ENCODE data around the gene ACTR3.

The ACTR3 gene

DNA sequence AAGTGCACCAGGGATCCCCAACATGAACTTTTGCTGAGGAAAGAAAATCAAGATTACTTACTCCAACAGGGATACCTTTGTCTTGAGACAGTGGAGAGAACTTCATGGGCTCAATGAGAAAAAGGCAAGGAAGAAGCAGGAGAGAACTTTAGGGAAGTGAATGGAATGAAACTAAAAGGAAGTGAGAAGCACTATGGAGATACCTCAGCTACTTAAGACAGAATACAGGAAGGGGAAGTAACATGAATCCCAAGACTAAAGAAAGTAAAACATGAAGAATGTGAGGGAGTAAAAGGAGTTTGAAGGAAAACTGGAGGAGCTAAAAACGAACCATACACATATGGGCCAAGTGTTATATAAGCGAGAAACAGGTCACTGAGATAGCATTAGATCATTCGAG, 32.4 kb upstream of the ACTR3 start:
- ATAC-seq (replicated peaks) (no peak), DNase-seq (no peak)
- Mint-ChIP-seq H3K9me3 (no peaks in the 10 kb centered on the region), H3K4me1 (ENCODE audit: low read depth in 2 of 2) (no peaks in the 10 kb centered on the region), H3K36me3 (ENCODE audit: insufficient read depth) (peaks cover 4% of the 10 kb centered on the region), H3K4me3 (no peak overlapping the region), H3K27me3 (no peaks in the 10 kb centered on the region), H3K27ac (no peak overlapping the region)

DNA sequence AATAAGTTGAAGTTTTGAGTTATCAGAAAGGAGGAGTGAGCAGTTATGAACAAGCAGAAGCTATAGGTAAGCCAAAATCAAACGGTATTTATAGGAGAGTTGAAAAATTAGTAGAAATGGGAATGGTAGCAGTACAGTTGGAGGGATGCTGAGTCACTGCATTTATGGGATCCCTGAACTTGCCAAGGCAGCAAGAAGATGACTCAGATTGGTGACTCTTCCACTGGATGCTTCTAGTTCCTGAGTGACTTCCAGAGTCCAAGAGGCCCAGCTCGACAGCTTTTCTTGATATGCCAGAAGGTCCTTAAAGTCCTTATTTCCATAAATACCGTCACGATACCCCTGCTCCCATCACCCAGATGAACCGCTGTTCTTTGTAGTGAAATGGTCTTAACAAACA, 31.1 kb upstream of the ACTR3 start:
- ATAC-seq (replicated peaks) = no peak
- Mint-ChIP-seq H3K27me3 (peaks cover 4 to 7% of the 10 kb centered on the region in 2 donors), H3K36me3 (ENCODE audit: insufficient read depth) (peaks cover 4% of the 10 kb centered on the region), H3K4me3 (no peak overlapping the region), H3K4me1 (ENCODE audit: low read depth in 2 of 2) (no peaks in the 10 kb centered on the region), H3K27ac (no peak overlapping the region), H3K9me3 (no peaks in the 10 kb centered on the region)
- DNase-seq = no peak

DNA sequence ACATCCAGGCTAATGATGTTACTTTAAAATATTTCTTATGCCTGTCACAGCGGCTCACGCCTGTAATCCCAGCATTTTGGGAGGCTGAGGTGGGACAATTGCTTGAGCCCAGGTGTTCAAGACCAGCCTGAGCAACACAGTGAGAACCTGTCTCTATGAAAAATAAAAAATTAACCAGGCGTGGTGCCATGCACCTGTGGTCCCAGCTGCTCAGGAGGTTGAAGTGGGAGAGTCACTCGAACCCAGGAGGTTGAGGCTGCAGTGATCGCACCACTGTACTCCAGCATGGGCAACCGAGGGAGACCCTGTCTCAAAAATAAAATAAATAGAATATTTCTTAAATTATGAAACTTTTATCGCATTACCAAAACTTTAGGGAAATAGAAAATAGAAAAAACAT, 28.1 kb upstream of the ACTR3 start:
- peaks cover 7 to 10% of the 10 kb centered on the region in 2 donors for H3K27me3 Mint-ChIP-seq
- no peak overlapping the region for H3K4me3 Mint-ChIP-seq
- no peak for ATAC-seq (replicated peaks)
- H3K9me3 Mint-ChIP-seq = no peaks in the 10 kb centered on the region
- peaks cover 4% of the 10 kb centered on the region for H3K36me3 Mint-ChIP-seq (ENCODE audit: insufficient read depth)
- H3K27ac Mint-ChIP-seq = no peak overlapping the region
- no peak for DNase-seq
- H3K4me1 Mint-ChIP-seq (ENCODE audit: low read depth in 2 of 2) = no peaks in the 10 kb centered on the region

DNA sequence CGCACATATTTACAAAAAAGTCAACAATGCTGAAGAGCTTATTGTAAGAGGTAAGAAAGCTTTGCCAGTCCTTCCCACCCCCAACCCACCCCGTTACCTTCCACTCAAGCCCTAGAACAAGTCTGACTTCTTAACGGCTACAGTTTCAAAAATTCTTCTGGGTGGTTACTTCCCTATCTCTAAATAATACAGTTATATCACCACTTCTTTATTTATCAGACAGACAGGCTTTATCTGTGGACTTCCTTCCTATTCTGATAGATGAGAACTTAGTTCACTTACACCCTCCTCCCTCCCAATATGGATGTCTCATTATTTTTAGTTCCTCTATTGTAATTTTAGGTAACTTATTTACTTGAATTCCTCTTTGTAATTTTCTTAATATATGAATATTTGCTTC, 26.7 kb upstream of the ACTR3 start:
- ATAC-seq (replicated peaks) (no peak), DNase-seq (no peak)
- no peak overlapping the region for H3K4me3 Mint-ChIP-seq
- H3K36me3 Mint-ChIP-seq (ENCODE audit: insufficient read depth) = peaks cover 4% of the 10 kb centered on the region
- H3K27ac Mint-ChIP-seq = no peak overlapping the region
- H3K27me3 Mint-ChIP-seq = peaks cover 7 to 10% of the 10 kb centered on the region in 2 donors
- no peaks in the 10 kb centered on the region for H3K4me1 Mint-ChIP-seq (ENCODE audit: low read depth in 2 of 2)
- H3K9me3 Mint-ChIP-seq = no peaks in the 10 kb centered on the region

DNA sequence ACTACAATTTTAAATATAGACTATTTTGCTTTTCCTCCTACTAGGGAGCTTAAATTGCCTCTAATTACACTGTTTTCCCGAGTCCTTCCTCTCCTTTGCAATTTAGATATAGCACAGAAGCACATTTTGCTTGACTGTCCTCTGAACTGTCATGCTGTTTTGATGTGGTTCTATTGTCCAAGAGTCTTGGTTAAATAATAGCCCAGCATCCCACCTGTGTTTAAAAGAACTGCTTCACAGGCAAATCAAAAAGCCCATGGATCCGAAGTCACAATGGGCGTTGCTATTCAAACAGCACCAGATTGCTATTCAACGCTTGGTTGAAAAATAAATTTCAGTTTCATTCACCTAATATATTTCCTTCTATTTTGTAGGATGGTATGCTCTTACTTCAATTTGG, 22.3 kb upstream of the ACTR3 start:
- no peak overlapping the region for H3K4me3 Mint-ChIP-seq
- no peak overlapping the region for H3K27ac Mint-ChIP-seq
- H3K4me1 Mint-ChIP-seq (ENCODE audit: low read depth in 2 of 2) = no peaks in the 10 kb centered on the region
- DNase-seq = no peak
- peaks cover 7 to 10% of the 10 kb centered on the region in 2 donors for H3K27me3 Mint-ChIP-seq
- no peaks in the 10 kb centered on the region for H3K36me3 Mint-ChIP-seq (ENCODE audit: insufficient read depth)
- no peaks in the 10 kb centered on the region for H3K9me3 Mint-ChIP-seq
- no peak for ATAC-seq (replicated peaks)

DNA sequence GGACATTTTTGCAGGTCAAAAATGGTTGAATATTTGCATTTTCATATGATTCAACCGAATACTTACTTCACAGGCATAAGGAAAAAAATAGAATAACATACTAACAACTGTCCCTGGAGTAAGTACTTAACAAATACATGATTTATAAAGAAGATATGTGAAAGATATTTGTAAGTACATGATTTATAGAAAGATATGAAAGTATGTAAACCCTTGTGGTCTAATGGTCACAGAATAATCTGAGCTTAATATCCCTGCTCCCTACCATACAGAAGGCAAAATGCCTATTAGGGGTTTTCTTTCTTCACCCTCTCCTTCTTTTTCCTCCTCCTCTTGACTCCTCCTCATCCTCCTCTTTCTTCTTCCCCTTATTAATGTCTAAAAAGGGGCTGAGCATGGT, 20.6 kb upstream of the ACTR3 start:
- Mint-ChIP-seq H3K9me3 (no peaks in the 10 kb centered on the region), H3K36me3 (ENCODE audit: insufficient read depth) (no peaks in the 10 kb centered on the region), H3K4me3 (no peak overlapping the region), H3K27ac (no peak overlapping the region), H3K4me1 (ENCODE audit: low read depth in 2 of 2) (peaks cover 0 to 2% of the 10 kb centered on the region in 2 donors), H3K27me3 (no peaks in the 10 kb centered on the region)
- ATAC-seq (replicated peaks) = no peak
- no peak for DNase-seq

DNA sequence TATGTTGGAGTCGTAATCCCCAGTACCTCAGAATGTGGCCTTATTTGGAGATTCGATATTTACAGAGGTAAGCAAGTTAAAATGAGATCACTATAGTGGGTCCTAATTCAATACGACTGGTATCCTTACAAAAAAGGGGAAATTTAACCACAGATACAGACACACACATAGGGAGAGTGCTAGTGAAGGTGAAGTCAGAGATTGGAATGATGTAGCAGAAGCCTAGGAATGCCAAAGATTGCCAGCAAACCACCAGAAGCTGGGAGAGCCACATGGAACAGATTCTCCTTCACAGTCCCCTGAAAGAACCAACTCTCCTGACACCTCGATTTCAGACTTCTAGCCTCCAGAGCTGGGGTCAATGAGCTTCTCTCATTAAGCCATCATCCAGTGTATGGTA, 17.7 kb upstream of the ACTR3 start:
- no peak overlapping the region for H3K4me3 Mint-ChIP-seq
- no peaks in the 10 kb centered on the region for H3K36me3 Mint-ChIP-seq (ENCODE audit: insufficient read depth)
- no peak overlapping the region for H3K27ac Mint-ChIP-seq
- no peak for ATAC-seq (replicated peaks)
- no peaks in the 10 kb centered on the region for H3K9me3 Mint-ChIP-seq
- peaks cover 0 to 10% of the 10 kb centered on the region in 2 donors for H3K4me1 Mint-ChIP-seq (ENCODE audit: low read depth in 2 of 2)
- no peak for DNase-seq
- H3K27me3 Mint-ChIP-seq = no peaks in the 10 kb centered on the region

DNA sequence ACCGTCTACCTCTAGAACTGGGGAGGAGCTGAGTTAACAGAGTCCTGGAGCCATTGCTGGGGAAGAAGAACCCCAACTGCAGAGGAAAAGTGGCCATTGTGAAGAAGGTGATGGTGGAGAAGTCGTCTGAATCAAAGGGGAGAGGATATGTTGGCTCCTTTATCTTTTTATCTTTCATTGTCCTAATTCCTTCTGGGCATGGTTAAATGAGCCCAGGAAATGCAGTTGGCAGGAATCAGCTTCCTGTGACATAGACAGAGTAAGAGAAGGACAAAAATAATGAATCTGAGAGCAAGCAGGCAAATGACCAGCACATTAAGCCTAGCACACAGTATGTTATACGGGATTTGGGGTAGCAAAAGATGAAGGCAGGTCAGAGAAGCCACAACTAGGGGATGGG, 16.0 kb upstream of the ACTR3 start:
- H3K4me1 Mint-ChIP-seq (ENCODE audit: low read depth in 2 of 2) = peaks cover 0 to 13% of the 10 kb centered on the region in 2 donors

DNA sequence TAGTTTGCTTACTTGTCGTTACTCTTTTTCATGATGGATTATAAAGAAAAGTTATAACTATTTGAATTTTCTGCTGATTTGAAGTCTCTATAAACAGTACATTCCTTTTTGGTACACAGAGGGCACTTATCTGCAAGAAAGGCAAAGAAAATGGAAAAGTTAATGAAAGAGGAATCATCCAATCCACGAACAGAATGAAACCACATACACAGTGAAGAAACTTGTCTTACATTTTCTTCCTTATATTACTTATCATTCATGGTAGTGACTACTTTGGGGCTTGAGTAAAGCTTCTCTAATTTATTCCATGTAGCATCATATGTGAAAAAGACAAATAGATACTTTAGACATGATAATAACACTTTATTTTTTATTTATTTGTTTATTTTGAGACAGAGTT, 14.8 kb upstream of the ACTR3 start:
- Mint-ChIP-seq H3K9me3 (no peaks in the 10 kb centered on the region), H3K36me3 (ENCODE audit: insufficient read depth) (no peaks in the 10 kb centered on the region), H3K27ac (no peak overlapping the region), H3K27me3 (no peaks in the 10 kb centered on the region), H3K4me1 (ENCODE audit: low read depth in 2 of 2) (peaks cover 0 to 13% of the 10 kb centered on the region in 2 donors), H3K4me3 (no peak overlapping the region)
- ATAC-seq (replicated peaks) (no peak), DNase-seq (no peak)

More for the DNA sequence above, 16.0 kb upstream of the ACTR3 start:
- Mint-ChIP-seq H3K27ac (peak overlapping the region in 1 of 2 donors; percentile 7), H3K36me3 (ENCODE audit: insufficient read depth) (no peaks in the 10 kb centered on the region), H3K4me3 (no peak overlapping the region), H3K9me3 (no peaks in the 10 kb centered on the region), H3K27me3 (no peaks in the 10 kb centered on the region)
- DNase-seq (no peak), ATAC-seq (replicated peaks) (no peak)

DNA sequence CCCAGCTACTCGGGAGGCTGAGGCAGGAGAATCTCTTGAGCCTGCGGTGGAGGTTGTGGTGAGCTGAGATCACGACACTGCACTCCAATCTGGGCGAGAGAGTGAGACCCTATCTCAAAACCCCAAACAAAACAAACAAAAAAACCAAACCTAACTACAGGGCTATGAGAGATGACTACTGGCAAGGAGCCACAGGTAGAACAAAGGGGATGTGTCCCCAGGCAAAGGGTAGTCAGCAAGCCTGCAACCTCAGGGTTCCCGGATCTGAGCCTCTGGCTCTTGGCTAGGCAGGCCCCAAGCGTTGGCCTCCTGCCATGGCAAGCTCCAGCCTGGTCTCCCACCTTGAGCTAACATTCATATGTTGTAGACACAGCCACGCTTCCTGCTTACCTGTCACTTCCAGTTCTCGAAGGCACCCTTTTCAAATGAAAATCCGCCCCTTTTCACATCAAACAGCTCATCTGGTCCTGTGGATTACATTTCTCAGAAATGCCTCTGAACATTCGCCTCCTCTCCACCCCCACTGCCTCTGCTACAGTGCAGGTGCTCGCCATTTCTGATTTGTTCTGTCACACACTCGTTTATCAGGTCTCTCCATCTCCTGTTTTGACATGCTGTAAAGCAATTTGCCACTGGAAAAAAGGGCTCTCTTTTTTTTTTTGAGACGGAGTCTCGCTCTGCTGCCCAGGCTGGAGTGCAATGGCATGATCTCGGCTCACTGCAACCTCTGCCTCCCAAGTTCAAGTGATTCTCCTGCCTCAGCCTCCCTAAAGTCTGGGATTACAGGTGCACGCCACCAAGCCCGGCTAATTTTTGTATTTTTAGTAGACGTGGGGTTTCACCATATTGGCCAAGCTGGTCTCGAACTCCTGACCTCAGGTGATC, 13.1 kb upstream of the ACTR3 start:
- H3K36me3 Mint-ChIP-seq (ENCODE audit: insufficient read depth) = no peaks in the 10 kb centered on the region
- H3K9me3 Mint-ChIP-seq = no peaks in the 10 kb centered on the region
- peak overlapping the region; percentile 45 to 61 for H3K4me3 Mint-ChIP-seq
- ATAC-seq (replicated peaks) (peak; percentile 87), DNase-seq (peak; percentile 15 to 29 (median 20))
- H3K27me3 Mint-ChIP-seq = no peaks in the 10 kb centered on the region
- peaks cover 0 to 13% of the 10 kb centered on the region in 2 donors for H3K4me1 Mint-ChIP-seq (ENCODE audit: low read depth in 2 of 2)
- H3K27ac Mint-ChIP-seq = peak overlapping the region; percentile 18 to 78

DNA sequence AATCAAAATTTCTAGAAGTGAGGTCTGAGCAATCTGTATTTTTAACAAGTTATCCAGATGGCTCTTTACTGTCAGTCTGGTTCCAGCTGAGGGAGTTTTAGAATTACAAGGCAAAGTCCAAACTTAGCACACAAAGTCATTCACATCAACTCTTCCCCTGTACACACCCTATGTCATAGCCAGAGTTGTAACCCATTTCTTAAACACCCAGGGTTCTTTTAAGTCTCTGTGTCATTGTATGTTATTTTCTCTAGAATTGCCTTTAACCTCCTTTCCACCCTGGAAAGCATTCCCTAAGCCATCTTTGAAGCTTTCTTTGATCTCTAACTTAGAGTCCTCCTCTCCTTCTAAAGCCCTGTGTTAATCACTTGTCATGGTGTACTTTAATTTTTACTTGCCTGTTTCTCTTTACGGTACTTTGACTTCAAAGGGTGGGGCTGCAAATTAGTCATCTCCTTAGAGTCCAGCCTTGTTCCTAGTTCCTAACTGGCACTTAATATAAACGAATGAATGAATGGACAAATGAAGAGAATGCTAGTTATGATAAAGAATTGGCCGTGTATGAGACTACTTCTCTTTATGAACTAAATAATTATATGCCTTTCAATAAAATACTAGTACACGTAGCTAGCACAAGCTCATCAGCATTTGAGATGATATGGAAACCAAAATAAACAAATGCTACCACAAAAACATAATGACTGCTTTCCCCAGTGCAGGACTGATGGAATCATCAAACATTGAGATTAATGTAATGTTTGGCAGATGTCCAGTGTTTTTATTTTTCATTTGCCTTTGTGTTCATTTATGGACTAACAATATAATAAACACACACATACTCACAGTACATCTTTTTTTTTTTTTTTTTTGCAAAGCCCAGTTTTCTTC, 11.9 kb upstream of the ACTR3 start:
- Mint-ChIP-seq H3K4me1 (ENCODE audit: low read depth in 2 of 2) (peaks cover 0 to 14% of the 10 kb centered on the region in 2 donors), H3K36me3 (ENCODE audit: insufficient read depth) (peaks cover 1% of the 10 kb centered on the region), H3K9me3 (no peaks in the 10 kb centered on the region), H3K27me3 (no peaks in the 10 kb centered on the region), H3K4me3 (no peak overlapping the region), H3K27ac (no peak overlapping the region)
- no peak for ATAC-seq (replicated peaks)
- no peak for DNase-seq

DNA sequence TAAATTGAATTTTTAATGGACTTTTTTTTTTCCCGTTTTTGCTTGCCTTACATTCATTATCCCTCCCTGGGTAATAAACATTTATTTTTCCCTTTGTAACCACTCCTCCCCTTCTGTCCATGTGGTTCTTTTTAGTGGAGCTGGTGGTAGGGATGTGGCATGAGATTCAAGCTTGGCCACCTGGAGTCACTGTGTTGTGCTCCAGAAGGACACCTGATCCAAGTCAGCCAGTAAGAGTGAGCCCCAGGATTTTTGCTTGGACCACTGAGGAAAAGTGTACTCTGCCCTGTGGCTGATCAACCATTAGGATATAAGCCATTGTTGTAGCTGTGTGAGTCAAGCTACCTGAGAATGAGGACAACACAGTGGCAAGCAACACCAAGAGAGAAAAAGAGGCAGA, 11.1 kb upstream of the ACTR3 start:
- H3K27ac Mint-ChIP-seq = no peak overlapping the region

DNA sequence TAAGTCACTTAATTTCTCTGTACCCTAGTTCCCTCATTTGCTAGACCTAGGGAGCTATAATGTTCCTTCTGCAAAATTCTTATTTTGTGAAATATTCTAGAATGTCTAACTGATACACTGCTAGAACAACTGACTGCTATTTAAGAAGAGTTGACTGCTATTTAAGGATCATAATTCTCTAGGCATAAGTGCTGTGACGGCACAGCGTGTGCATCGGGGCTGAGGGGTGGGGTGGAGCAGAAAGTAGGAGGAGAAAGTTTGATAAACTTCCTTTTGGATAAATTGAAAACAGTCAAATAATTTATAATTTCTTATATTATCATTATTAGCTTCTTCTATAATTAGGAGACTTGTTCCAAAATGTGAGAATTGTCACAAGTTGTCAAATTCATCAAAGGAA, 10.4 kb upstream of the ACTR3 start:
- DNase-seq = no peak
- Mint-ChIP-seq H3K4me3 (no peak overlapping the region), H3K27me3 (no peaks in the 10 kb centered on the region), H3K36me3 (ENCODE audit: insufficient read depth) (peaks cover 4% of the 10 kb centered on the region), H3K9me3 (no peaks in the 10 kb centered on the region), H3K4me1 (ENCODE audit: low read depth in 2 of 2) (peaks cover 0 to 14% of the 10 kb centered on the region in 2 donors), H3K27ac (no peak overlapping the region)
- no peak for ATAC-seq (replicated peaks)

More for the DNA sequence above, 11.1 kb upstream of the ACTR3 start:
- Mint-ChIP-seq H3K4me1 (ENCODE audit: low read depth in 2 of 2) (peaks cover 0 to 14% of the 10 kb centered on the region in 2 donors), H3K4me3 (no peak overlapping the region), H3K9me3 (no peaks in the 10 kb centered on the region), H3K36me3 (ENCODE audit: insufficient read depth) (peaks cover 4% of the 10 kb centered on the region), H3K27me3 (no peaks in the 10 kb centered on the region)
- DNase-seq (no peak), ATAC-seq (replicated peaks) (no peak)

Measured in effector memory CD8-positive, alpha-beta T cell (primary cell).